Measurements from ENCODE around the gene TAGLN2.
A peak's percentile ranks its signal among the peaks of the same experiment; 100 is the strongest.
"Not testable (repeated sequence)": the region's sequence is repeated elsewhere in the genome, so short reads cannot be mapped to it uniquely, and the experiment has no call there.

Gene TAGLN2

DNA sequence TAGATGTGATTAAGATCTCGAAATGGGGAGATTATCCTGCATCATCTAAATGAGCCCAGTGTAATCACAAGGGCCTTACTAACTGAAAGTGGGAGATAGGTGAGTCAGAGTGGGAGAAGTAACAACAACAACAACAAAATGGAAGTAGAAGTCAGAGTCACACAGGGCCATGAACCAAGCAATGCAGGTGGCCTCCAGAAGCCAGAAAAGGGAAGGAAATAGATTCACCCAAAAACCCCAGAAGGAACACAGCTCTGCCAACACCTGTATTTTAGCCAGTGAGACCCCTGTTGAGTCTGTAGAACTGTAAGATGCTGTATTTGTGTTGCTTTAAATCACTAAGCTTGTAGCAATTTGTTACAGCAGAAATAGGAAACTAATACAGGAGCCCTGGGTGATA, 4.1 kb downstream of the TAGLN2 start:
- DNase-seq (ENCODE audit: low spot score): no peak

GRCh38 chr1:159920651-159921050, 4.7 kb downstream of the TAGLN2 start:
- no peak for DNase-seq (ENCODE audit: low spot score)

DNA sequence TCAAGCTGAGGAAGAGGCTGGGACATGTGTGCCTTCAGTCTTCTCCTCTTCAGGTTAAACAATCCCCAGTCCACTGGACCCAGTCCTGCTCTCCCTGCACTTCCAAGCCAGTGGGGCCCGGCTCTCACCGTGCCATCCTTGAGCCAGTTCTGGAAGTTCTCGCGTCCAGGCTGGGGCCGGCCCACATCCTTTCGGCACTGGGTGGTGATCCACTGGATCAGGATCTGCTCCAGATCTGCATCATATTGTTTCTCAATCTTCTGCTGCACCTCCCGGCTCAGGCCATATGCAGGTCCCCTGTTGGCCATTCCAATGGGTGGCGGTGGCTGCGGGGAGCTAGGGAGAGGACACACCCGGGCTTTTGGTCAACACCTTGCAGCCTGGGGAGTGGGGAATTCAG, 5.1 kb downstream of the TAGLN2 start:
- no peak for DNase-seq (ENCODE audit: low spot score)

- DNase-seq (ENCODE audit: low spot score): no peak
Observed at GRCh38 chr1:159919236-159919865, 6.0 kb downstream of the TAGLN2 start.

DNA sequence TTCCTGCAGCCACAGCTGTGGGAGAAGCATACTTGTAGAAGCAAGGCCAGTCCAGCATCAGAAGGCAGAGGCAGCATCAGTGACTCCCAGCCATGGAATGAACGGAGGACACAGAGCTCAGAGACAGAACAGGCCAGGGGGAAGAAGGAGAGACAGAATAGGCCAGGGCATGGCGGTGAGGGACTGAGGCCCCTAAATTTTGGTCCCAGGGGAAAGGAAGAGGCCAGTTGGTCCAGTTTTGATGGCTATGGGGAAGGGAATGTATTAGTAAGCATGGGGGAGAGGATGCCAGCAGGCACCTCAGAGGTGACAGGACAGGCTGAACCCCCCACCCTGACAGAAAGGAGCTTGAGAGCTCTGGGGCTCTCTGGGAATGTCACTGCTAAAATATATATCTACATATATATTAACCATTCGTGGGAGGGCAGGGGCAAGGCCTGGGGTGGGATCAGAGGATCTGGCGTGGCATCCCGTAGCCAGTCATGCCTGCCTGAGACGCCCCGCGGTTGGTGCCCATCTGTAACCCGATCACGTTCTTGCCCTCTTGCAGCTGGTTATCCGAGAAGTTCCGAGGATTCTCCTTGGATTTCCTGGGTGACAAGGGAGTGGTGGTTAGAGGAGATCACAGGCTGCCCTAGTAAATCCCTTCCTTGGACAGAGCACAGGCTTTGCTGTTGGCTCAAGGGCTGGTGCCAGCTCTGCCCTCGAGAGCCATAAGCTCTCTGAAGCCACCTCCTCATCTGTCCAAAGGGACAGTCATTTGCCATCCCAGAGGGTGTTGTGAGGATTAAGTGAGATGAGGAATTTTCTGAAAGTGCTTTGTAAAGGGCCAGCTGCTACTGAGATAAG, 6.7 kb downstream of the TAGLN2 start:
- DNase-seq (ENCODE audit: low spot score): no peak

DNA sequence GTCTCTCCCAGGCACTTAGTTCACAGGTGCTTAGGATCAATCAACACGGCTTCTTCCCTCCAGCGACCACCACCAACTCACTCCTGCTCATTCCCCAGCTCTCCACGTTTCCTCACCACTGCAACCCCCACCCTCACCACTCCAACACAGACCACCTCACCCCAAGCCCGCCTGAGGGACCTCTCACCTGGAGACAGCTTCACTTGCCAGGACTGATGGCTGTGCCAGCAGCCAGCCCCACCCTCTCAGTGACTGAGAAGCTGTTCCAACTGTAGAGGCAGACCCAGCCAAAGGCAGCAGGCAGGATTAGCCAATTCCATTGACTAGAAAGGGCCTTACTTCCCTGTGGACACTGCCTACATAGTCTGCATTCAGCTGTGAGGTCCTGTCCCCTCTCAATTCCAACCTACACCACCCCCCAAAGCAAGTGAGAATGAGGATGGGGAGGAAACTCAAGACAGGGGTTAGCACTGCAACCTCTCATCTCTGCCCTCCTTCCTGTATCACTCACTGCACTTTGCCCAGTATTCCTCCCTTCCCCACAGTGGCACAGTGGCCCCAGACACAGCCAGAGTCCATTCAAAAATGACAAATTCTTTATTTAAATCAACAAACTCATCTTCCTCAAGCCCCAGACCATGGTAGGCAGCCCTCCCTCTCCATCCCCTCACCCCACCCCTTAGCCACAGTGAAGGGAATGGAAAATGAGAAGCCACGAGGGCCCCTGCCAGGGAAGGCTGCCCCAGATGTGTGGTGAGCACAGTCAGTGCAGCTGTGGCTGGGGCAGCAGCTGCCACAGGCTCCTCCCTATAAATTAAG, 7.6 kb downstream of the TAGLN2 start:
- no peak for DNase-seq (ENCODE audit: low spot score)

DNA sequence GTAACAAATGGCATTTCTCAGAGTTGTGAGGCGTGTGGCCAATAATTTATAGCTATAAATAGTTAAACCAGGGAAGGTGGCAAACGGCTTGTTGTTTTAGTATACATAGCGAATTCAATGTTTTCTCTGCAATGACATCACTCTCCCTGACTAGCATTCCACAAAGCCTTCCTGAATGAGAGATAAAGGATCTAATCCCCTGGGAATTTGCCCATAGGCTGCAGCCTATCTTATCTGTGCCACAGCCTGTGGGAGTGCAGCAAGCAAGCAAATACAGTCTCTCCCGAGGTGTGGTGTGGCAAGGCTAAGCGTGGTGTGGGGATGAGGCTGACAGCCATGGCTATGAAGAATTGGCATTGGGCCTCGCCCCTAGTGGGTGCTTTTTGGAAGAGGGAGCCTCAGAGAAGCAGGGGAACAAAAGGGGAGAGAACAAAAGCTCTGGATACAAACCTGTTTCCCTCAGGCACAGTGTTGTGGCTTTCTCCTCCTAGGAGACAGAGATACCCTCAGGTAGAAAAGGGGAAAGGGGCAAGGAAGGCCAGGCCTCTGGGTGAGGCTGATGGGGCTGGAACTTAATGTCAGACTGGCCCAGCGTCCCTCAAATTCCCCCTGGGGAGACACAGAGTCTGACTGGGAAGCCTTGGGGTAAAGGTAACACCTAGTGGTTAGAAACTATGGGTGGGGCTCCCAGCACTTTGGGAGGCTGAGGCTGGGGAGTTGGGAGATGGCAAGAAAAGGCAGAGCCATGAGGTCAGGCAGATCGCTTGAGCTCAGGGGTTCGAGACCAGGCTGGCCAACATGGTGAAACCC, 8.9 kb downstream of the TAGLN2 start:
- peak; percentile 52 for DNase-seq (ENCODE audit: low spot score)

DNA sequence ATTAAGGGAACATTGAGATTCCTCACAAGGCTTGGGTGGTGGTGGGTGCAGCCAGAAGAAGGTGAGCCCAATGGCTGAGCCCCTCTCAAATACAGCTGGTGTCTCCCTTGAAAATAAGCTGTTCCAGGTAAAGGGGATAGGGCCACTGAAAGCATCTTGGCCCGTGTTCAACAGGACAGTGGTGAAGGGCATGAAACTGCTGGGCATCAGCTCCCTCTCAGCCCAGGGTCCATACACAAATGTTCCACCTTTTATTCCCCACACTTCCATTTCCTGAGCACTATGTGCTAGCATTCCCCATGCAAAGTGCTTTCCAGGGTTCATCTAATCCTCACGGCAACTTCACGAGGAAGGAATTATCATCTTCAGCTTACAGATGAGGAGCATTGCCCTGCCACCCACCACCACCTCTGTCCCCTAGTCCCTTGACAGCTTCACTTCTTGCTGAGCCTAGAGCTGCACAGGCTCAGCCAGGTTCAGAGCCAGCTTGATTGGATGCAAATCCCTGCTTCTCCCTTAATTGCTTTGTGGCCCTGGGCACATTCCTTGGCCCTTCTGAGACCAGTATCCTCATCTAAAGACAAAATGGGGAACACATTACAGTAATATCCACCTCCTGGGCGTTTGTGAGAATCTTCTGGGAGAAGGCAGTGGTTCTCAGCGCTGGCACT, 9.6 kb downstream of the TAGLN2 start:
- no peak for DNase-seq (ENCODE audit: low spot score)

DNA sequence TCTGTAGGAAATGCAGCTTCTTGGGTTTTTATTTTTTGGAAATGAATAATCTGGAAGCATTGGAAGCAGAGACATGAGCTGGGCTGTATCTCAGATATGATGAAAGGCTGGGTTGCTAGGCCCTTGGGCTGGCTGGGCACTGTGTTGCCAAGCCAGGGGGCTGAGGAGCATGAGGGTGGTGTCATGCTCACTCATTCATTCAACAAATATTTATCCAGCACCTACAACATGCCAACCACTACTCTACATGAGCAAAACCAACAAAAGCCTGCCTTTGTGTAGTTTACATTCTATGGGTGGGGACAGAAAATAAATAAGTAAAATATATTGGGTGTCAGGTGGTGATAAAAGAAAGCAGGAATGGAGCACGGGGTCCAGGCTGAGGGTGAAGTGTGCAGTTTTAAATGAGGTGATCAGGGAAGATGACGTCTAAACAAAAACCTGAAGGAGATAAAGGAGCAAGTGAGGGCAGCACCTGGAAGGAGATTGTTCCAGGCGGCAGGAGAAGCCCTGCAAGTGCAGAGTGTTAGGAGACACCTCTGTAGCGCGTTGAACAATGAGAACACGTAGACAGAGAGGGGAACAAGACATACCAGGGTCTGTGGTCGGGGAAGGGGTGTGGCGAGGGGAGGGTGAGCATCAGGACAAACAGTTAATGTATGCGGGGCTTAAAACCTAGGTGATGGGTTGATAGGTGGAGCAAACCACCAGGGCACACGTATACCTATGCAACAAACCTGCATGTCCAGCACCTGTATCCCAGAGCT, 10.9 kb downstream of the TAGLN2 start:
- no peak for DNase-seq (ENCODE audit: low spot score)

DNA sequence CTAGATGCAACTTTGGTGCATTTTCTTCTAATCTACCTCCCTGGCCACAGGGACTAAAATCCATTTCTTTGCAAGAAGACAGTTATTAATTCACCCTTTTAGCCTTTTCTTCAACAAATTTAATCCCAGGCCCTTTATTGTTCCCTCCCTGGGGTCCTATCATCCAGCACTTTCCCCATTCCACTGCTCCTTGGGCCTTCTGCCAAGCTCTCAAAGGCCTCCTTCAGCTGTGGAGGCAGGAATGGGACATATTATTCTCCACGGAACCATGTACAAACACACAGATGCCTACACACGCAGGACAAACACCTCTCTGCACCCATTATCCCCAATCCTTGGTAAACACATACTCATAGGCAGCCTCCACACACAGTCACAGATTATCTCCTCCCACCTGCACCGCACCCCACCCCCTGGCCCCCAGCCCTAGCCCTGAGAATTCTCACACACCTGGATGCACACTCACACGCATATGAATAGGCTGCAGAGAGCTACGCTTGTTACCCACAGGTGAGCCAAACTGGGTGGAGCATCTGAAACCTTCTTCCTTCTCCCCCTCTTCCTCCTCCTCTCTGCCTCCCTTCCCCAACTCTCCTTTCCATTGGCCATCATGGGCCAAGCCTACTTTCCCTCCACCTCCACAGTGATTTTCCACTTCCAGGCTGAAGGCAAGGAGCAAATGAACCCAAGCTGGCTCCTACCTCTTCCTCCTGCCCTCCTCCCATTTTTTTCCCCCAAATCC, 11.7 kb downstream of the TAGLN2 start:
- no peak for DNase-seq (ENCODE audit: low spot score)

DNA sequence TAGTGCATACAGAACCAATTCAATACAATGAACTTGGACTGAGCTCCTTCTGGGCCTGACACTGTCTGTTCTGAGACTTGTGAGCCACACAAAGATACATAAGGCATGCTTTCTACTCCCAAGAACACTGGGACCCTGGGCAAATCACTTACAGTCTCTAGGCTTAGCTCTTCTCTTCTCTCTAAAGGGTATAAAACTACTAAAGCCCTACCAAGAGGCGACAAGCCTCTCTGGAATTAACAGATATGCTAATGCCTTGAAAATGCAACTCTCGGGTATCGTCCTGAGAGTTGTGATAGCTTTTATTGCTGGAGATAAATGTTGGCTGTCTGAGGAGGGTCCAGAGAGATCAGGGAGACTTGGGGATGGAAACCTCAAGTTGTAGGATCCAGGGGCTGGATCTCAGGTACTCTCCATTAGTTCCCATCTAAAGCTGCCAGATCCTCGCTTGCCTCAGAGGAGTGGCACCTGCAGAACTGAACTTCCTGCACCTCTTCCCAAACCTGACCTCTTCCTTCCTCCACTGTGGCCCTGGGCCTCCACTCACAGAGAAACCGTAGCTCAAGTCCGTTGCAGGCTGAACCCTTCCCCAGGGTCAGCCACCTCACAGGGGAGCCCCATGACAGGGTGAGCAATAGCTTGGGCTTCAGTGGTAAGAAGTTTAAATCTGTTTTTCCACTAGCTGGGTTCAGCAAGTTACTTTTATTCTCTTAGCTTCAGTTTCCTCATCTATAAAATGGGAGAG, 13.8 kb downstream of the TAGLN2 start:
- no peak for DNase-seq (ENCODE audit: low spot score)

GRCh38 chr1:159908031-159908940, 17.0 kb downstream of the TAGLN2 start:
- no peak for DNase-seq (ENCODE audit: low spot score)

GRCh38 chr1:159906960-159907359, 18.3 kb downstream of the TAGLN2 start:
- DNase-seq (ENCODE audit: low spot score): no peak

- DNase-seq (ENCODE audit: low spot score): not testable (repeated sequence)
Observed at GRCh38 chr1:159904036-159904435, 21.3 kb downstream of the TAGLN2 start.

- no peak for DNase-seq (ENCODE audit: low spot score)
Observed at GRCh38 chr1:159902541-159902940, 22.8 kb downstream of the TAGLN2 start.

DNA sequence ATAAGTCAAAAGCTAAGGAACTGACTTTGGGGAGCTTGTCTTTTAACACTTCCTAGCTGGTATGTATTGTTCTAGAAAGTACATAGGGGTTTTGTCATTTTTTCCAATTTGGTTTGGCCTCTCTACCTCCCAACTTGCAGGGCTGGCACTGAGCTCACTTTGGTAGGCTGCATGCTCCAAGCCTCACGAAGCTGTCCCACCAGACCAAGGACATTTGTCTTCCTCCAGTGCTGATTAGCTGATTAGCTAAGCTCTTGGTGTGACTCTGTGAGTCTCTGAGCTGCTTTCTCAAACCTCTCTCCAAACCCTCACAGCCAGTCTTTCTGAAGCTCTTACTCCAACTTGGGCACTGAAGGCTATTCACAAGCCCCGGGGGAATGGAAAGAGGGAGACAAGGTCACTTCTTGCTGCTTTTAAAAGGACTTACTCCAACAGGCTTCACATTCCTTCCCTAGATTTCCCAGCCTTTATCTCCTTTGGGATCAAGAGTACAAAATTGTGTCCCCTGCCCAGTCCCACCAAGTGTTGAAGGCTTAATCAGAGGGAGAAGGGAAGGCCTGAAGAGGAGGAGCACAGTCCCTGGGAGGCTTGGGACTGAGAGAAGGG, 24.4 kb downstream of the TAGLN2 start:
- no peak for DNase-seq (ENCODE audit: low spot score)

DNA sequence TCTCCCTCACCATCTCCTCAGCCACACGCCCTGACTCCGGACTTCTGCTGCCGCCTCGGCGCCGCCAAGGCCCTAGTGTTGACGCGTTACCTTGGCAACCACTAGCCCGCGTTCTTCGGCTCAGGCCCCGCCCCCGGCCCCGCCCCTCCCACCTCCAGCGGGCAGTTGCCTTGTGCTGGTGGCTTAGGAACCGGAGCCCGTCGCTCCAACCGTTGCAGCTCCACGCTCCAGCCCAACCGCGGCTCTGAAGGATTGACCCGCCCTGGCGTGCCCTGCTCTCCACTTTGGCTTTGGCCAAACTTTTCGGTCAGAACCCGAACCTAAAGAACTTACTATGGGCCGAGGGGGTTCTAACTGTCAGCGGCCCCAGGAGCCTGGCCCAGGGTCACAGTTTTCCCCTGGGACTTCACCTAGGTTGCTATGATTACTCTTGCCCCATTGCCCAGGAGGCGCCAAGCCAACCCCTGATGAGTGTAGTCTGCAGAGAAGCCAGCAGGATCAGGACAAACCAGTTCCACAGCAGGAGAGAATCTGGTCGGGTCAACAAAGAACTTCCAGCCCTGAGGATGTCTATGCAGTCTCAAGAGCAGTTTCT, 25.1 kb downstream of the TAGLN2 start, which contains the start of gene CFAP45:
CFAP45 (minus strand) TSS at position 80 of the 595 bp plus-strand sequence; CDS start at position 13, 67 bp downstream.
- no peak for DNase-seq (ENCODE audit: low spot score)

Data from HuH-7 (cell line).